Vagina (tissue), 2 donors: ENCODE measurements around the gene LRIG2.

ENCODE experiments used
- CTCF ChIP-seq, 3 experiments: fragments of 450-650 bp in 2 of 3; fragments of 200-600 bp in 1 of 3; sonication (generic) in 1 of 3; IDR thresholded peaks; one replicate each; pipeline ENCODE4 v1.5.1; 2017 to 2019; ENCODE audit warnings: antibody characterized with exemption in 3 of 3, mild to moderate bottlenecking in 2 of 3, moderate library complexity in 2 of 3
- POLR2A ChIP-seq, 2 donors: fragments of 450-650 bp; IDR thresholded peaks; one replicate each; pipeline ENCODE4 v1.6.1; 2017; ENCODE audit warnings: antibody characterized with exemption in 2 of 2, mild to moderate bottlenecking in 2 of 2, moderate library complexity in 2 of 2
- POLR2AphosphoS5 ChIP-seq, 2 donors: sonication (generic); formaldehyde crosslinking; IDR thresholded peaks; one replicate each; pipeline ENCODE4 v1.9.0; 2017; ENCODE audit warnings: antibody characterized with exemption in 2 of 2, mild to moderate bottlenecking in 2 of 2, low read depth in 1 of 2; ENCODE audit not compliant: insufficient read depth in 1 of 2

- TF ChIP-seq POLR2AphosphoS5 (IDR thresholded peaks at IDR 0.05; ENCODE audit: insufficient read depth in 1 of 2, low read depth in 1 of 2) (no peak), CTCF (IDR thresholded peaks at IDR 0.05) (no peak), POLR2A (IDR thresholded peaks at IDR 0.05) (no peak)
Measured at GRCh38 chr1:113128116-113128515, 55.1 kb downstream of the LRIG2 start.
